ENCODE measurements around the gene UBQLNL.

Gene UBQLNL

DNA sequence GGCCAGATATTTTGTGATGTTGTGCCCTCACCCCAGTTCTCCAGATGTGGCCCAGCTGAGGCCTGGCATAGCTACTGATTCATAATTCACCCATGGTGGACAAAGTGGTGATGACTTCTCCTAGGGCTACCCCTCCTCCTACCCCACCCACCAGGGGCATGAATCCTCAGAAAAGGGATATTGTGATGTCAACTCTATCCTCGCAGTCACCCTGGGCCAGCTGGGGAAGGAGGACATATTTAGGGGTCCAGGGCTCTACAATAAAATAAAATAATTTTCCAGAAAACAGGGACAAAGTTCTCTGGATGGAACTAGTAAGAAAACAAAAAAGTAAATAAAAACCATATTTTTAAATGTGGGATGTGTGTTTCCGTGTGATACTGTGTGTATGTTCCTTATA, at the start of gene UBQLNL:
TSS of gene UBQLNL (minus strand) at position 101 of the 400 bp plus-strand sequence. CDS start 258 bp downstream, outside the sequence.
- DNase-seq (ENCODE audit: low read depth in 2 of 2) = no peak

GRCh38 chr11:5564259-5565019, 47.9 kb upstream of the UBQLNL start:
- no peak for DNase-seq (ENCODE audit: low read depth in 2 of 2)

GRCh38 chr11:5557751-5558150, 41.3 kb upstream of the UBQLNL start:
- no peak for DNase-seq (ENCODE audit: low read depth in 2 of 2)

DNA sequence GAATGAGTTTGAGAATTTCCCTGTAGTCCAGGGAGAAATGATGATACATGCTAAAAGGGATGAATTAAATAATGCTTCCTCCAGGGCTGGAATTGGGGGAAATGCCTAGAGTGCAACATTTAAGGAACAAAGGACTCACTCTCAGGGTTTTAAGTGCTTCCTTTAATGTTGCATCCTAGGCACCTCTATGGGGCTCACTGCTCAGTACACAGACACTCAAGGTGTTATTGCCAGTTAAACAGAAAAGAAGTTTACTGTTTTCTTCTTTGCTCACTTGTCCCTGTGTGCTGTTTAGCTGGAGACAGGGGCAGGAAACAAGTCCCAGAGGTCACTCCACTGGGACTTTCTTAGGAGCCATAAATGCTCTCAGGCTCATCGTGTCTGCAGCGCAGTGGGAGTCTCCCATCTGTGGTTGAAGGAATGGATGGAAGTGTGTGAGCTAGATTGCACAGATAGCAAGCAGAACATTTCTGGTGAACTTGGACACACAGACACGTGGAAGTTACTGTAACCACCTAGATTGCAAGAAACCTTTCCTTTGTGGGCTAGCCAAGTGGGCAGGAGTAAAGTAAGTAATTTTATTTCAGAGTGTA, 40.2 kb upstream of the UBQLNL start:
- DNase-seq (ENCODE audit: low read depth in 2 of 2) = no peak

DNA sequence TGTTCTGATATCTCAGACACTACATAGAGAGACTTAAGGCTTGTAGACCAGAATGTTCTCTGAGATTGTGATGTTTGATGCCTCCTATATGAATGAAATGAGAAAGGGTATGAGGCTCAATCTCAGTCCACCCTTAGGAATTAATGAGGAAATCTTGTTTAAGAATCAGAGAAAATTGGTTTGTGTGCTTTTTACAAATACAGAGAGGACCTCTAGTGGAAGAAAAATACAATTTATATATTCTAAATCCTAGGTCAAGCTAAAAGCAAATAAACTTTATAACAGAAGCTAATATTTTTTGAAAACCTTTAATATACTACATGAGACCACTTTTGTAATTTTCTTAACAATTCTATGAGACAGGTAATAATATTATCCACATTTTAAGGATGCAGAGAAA, 36.8 kb upstream of the UBQLNL start:
- DNase-seq (ENCODE audit: low read depth in 2 of 2) = no peak

- no peak for DNase-seq (ENCODE audit: low read depth in 2 of 2)
Observed at GRCh38 chr11:5550440-5551095, 34.1 kb upstream of the UBQLNL start.

DNA sequence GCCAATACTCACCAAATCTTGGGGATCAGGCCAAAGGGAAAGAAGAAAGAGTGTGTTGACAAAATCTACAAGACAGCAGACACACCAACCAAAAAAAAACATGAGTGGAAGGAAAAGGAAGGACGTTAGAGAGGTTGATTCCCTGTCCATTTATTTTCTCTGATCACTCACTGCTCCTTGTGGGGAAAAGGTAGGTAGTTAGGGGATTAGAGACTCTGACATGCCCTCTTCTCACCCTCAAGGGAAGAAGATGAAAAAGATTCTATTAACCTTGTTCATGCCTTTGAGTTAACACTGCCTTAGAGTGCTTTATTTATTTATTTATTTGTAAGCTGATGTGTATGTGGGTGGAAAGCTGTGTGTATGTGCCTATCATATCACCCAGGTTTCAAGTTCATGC, 31.9 kb upstream of the UBQLNL start, which contains the start of gene OR52H1:
TSS of gene OR52H1 (minus strand) at position 101 of the 400 bp plus-strand sequence. CDS start 3,035 bp downstream, outside the sequence.
- no peak for DNase-seq (ENCODE audit: low read depth in 2 of 2)

DNA sequence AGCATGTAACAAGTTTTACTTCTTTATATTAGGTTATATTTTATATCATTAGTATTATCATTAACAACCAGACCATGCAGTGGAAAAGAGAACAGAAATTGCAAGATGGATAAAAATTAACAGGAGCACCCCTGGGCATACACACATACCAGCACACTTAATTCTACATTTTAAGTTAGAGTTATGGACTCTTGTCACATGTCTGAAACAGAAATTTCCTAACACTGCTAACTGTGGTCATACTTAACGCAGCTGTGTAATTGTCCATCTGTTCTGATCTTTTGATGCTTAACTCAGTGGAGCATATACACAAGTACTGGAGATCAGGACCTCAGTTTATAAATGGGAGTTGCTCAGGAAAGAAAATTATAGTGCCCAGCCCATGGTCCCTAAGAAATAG, 31.5 kb upstream of the UBQLNL start:
- no peak for DNase-seq (ENCODE audit: low read depth in 2 of 2)

DNA sequence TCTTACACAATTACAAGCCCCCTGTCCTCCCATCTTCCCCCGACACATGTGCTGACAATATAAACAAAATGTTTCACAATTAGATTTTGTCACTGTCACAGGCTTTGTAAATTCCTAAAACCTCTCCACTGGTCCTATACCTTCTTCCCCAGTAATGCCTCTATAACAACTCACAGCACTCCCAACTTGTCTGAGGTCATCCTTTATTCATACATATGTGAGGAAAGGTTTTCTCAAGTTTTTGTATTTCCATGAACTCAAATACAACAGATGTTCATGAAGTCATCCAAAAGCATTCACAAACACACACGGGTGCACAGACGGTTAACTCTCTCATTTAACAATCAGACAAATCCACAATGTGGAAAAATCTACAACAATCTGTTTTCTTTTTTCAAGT, 30.0 kb upstream of the UBQLNL start:
- DNase-seq (ENCODE audit: low read depth in 2 of 2) = no peak

- no peak for DNase-seq (ENCODE audit: low read depth in 2 of 2)
Observed at GRCh38 chr11:5541427-5541826, 24.9 kb upstream of the UBQLNL start.

DNA sequence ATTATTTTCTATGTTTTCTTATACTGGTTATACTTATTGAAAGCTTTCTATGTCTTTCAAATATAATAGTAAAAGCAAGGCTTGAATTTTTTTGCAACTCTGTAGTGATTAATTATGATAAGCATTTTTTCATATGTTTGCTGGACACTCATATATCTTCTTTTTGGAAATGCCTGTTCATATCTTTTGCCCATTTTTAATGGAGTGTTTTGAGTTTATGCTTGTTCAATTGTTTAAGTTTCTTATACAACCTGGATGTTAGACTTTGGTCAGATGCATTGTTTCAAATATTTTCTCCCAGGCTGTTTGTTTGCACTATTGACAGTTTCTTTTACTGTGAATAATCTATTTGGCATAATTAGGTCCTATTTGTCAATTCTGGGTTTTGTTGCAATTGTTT, 20.0 kb upstream of the UBQLNL start:
- DNase-seq (ENCODE audit: low read depth in 2 of 2) = no peak

- DNase-seq (ENCODE audit: low read depth in 2 of 2) = no peak
Observed at GRCh38 chr11:5534046-5534445, 17.5 kb upstream of the UBQLNL start.

DNA sequence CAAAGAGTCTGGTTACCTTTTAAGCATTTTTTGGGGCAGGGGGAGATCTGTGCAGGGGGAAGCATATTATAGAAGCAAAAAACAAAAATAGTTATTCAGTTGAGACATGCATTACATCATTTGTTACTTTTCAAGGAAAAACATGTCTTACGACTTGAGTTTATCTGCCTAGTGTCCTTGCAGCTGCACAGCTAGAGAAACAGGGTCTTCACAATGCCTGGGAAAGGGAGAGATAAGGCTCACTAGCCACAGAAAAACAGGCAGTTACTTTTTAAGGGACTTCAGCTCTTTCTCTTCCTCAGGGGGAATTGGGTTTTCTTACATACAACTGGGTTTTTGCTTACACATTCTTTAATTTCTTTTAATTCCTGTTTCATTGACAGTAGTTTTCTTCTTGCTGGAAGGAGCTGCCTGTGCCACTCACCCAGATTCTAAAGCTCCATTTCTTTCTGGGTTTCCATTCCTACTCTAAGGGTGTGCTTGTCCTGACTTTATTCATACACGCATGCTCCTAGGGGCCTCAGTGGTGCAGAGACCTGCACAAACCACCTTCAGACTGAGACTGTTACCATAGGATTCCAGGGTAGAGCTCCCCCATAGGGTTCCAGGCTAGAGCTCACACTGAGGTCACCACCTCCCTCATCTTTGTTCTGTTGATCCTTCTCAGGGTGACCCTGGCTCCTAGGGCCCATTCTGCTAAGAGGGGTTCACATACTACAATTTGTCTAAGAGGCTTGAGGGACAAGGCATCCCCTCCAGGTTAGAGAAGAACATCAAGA, 14.7 kb upstream of the UBQLNL start:
- no peak for DNase-seq (ENCODE audit: low read depth in 2 of 2)

DNA sequence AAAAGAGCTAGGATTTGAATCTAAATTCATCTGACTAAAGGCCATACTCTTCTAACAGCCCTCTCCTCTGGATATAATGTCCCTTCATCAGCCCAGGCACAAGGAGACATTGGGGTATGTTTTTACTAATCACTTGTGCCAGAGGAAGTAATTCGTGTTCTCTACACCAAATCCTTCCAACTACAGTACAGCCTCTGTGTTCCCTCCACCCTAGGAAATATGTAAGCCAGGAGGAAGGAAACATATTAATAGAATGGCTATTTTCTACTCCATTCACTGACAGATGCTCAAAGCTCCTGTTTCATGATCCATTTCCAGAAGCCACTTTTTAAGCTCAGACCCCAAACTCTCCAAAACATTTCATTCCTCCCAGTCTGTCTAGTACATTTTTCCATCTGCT, 12.0 kb upstream of the UBQLNL start:
- no peak for DNase-seq (ENCODE audit: low read depth in 2 of 2)

GRCh38 chr11:5527716-5528115, 11.2 kb upstream of the UBQLNL start:
- no peak for DNase-seq (ENCODE audit: low read depth in 2 of 2)

GRCh38 chr11:5524756-5525155, 8.3 kb upstream of the UBQLNL start:
- no peak for DNase-seq (ENCODE audit: low read depth in 2 of 2)

- DNase-seq (ENCODE audit: low read depth in 2 of 2) = no peak
Observed at GRCh38 chr11:5522308-5522707, 5.8 kb upstream of the UBQLNL start.

- no peak for DNase-seq (ENCODE audit: low read depth in 2 of 2)
Observed at GRCh38 chr11:5521540-5521939, 5.0 kb upstream of the UBQLNL start.

GRCh38 chr11:5514841-5515240, 1.7 kb downstream of the UBQLNL start:
- DNase-seq (ENCODE audit: low read depth in 2 of 2) = no peak

GRCh38 chr11:5509803-5510202, 6.7 kb downstream of the UBQLNL start, which contains the start of gene UBQLN3:
Gene UBQLN3, minus strand, starts transcription at chr11:5509957. Its CDS starts 399 bp downstream, at chr11:5509558.
- no peak for DNase-seq (ENCODE audit: low read depth in 2 of 2)

GRCh38 chr11:5508605-5509004, 7.9 kb downstream of the UBQLNL start:
- no peak for DNase-seq (ENCODE audit: low read depth in 2 of 2)

DNA sequence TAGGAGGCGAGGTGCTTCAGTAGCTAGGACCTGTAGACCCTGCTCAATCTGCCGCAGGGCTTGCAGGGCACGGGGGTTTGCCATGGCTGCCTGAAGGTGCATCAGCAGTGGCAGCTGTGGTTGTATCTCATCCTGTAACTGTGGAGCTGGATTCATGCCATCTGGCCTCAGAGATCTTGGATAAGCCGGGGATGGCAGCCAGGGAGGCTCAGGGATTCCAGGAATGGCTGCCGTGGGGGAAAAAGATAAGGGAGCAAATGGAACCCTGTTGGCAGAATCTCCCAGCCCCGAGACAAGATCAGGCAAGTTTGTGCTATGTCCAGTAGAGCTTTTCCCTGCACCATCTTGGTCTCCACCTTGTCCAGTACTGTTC, 8.6 kb downstream of the UBQLNL start:
- no peak for DNase-seq (ENCODE audit: low read depth in 2 of 2)

Measured in stimulated activated CD4-positive, alpha-beta T cell treated with anti-CD3 and anti-CD28 coated beads, Interleukin-12 subunit alpha, Interleukin-12 subunit beta, amount 100 ng/mL, for 24 hours (primary cell).